22Rv1 (cell line): ENCODE measurements around the gene ARHGAP6.

ENCODE experiments used
- CTCF ChIP-seq: fragments of 450-650 bp; IDR thresholded peaks from 2 replicates; pipeline ENCODE4 v1.5.1; 2017; ENCODE audit warnings: mild to moderate bottlenecking
- ZFX ChIP-seq: fragments of 450-650 bp; IDR thresholded peaks from 2 replicates; pipeline ENCODE4 v1.6.1; 2017; ENCODE audit warnings: antibody characterized with exemption, borderline replicate concordance

GRCh38 chrX:11464836-11465463 lies 200.8 kb downstream of the ARHGAP6 start:
- TF ChIP-seq CTCF (no peak), ZFX (no peak)
